Ascending aorta (tissue), 2 donors: Measurements from ENCODE around the gene RIT1. TPM values are rescaled to one million over a fixed set of nuclear protein-coding genes. Genes with fewer than 3 reads are reported as not detected.

ENCODE experiments used
- DNase-seq, 2 donors: peaks; one replicate each; pipeline ENCODE4 v3.0.0-alpha.2; 2019; ENCODE audit warnings: low spot score in 2 of 2
- H3K27ac ChIP-seq, 2 donors: fragments of 200-600 bp; sonication (generic); one replicate each; pipeline ENCODE4 v1.5.1; 2016 to 2017; ENCODE audit warnings: mild to moderate bottlenecking in 1 of 2
- H3K27me3 ChIP-seq: fragments of 200-600 bp; sonication (generic); one replicate; pipeline ENCODE4 v1.5.1; 2017
- H3K36me3 ChIP-seq, 2 donors: fragments of 200-600 bp; sonication (generic); one replicate each; pipeline ENCODE4 v1.5.1; 2016
- H3K4me1 ChIP-seq, 2 donors: fragments of 200-600 bp; sonication (generic); one replicate each; pipeline ENCODE4 v1.5.1; 2016 to 2017; ENCODE audit warnings: mild to moderate bottlenecking in 1 of 2
- H3K4me3 ChIP-seq, 2 donors: fragments of 200-600 bp; sonication (generic); one replicate each; pipeline ENCODE4 v1.5.1; 2016 to 2017; ENCODE audit warnings: mild to moderate bottlenecking in 1 of 2
- H3K9me3 ChIP-seq, 2 donors: fragments of 200-600 bp; sonication (generic); one replicate each; pipeline ENCODE4 v1.5.1; 2016
- intact Hi-C: fragments of 100-400 bp; cut with DNase I; formaldehyde crosslinking; loops from one replicate; pipeline ENCODE4 v1.15.1; 2023
- total RNA-seq: library from RNA; depleted of rRNA; stranded (reverse); fragments of >200 nt; gene quantifications from one replicate; pipeline ENCODE4 v1.1.0, GENCODE V29; 2016
- TF ChIP-seq, protein P1 (sequence below), 3 experiments: fragments of 200-600 bp in 2 of 3; fragments of 450-650 bp in 1 of 3; sonication (generic) in 2 of 3; IDR thresholded peaks; one replicate each; pipeline ENCODE4 v1.5.1; 2016 to 2019; ENCODE audit warnings: antibody characterized with exemption in 3 of 3, mild to moderate bottlenecking in 1 of 3, moderate library complexity in 1 of 3

The RIT1 gene
- total RNA-seq, 1 donor from 2014 or later = 17.1 TPM

GRCh38 chr1:155882766-155883165 lies 28.4 kb downstream of the RIT1 start:
- Histone ChIP-seq H3K36me3 (peaks cover 41 to 72% of the 10 kb centered on the region in 2 donors), H3K9me3 (no peaks in the 10 kb centered on the region), H3K27ac (no peak overlapping the region), H3K27me3 (no peaks in the 10 kb centered on the region), H3K4me1 (no peaks in the 10 kb centered on the region), H3K4me3 (no peak overlapping the region)
- no peak for DNase-seq
- TF ChIP-seq, protein P1, sequence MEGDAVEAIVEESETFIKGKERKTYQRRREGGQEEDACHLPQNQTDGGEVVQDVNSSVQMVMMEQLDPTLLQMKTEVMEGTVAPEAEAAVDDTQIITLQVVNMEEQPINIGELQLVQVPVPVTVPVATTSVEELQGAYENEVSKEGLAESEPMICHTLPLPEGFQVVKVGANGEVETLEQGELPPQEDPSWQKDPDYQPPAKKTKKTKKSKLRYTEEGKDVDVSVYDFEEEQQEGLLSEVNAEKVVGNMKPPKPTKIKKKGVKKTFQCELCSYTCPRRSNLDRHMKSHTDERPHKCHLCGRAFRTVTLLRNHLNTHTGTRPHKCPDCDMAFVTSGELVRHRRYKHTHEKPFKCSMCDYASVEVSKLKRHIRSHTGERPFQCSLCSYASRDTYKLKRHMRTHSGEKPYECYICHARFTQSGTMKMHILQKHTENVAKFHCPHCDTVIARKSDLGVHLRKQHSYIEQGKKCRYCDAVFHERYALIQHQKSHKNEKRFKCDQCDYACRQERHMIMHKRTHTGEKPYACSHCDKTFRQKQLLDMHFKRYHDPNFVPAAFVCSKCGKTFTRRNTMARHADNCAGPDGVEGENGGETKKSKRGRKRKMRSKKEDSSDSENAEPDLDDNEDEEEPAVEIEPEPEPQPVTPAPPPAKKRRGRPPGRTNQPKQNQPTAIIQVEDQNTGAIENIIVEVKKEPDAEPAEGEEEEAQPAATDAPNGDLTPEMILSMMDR (IDR thresholded peaks at IDR 0.05) = no peak
- intact Hi-C loops = no loop called here

DNA sequence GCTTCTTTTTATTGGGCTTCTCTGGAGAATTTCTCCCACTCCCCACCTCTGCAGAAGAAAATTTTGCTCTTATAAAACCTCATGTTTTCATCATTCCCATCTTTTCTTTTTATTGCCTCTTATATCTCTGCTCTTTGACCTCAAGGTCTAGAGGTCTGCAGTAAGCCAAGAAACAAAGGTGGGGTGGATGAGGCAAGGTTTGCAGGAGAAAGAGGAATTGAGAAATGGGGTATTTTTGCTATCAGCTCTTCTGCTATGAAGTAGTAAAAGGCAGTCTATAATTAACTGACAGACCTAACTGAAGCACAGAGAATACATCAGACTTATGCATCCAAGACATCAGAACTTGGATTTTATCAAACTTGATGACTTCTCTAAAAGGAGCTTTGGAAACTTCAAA lies 28.9 kb downstream of the RIT1 start:
- H3K9me3 ChIP-seq = no peaks in the 10 kb centered on the region
- H3K27me3 ChIP-seq = no peaks in the 10 kb centered on the region
- TF ChIP-seq, protein P1 (IDR thresholded peaks at IDR 0.05) = no peak
- H3K4me1 ChIP-seq = no peaks in the 10 kb centered on the region
- intact Hi-C loops = no loop called here
- DNase-seq = no peak
- no peak overlapping the region for H3K4me3 ChIP-seq
- peaks cover 41 to 71% of the 10 kb centered on the region in 2 donors for H3K36me3 ChIP-seq
- H3K27ac ChIP-seq = no peak overlapping the region

DNA sequence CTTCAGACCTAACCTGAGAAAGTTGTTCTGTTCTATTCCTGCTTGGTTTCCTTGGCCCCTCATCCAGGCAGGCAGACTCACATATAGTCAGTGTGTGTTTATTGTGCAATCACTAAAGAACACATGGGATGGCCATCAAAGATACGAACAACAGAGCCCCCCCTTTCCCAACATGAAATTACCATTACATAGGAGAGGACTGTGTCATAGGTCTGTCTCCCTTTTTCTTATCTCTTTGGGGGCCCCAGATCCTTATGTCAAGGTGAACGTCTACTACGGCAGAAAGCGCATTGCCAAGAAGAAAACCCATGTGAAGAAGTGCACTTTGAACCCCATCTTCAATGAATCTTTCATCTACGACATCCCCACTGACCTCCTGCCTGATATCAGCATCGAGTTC lies 30.2 kb downstream of the RIT1 start:
- H3K27me3 ChIP-seq = no peaks in the 10 kb centered on the region
- H3K27ac ChIP-seq = no peak overlapping the region
- no peak overlapping the region for H3K4me3 ChIP-seq
- TF ChIP-seq, protein P1 (IDR thresholded peaks at IDR 0.05) = no peak
- no peaks in the 10 kb centered on the region for H3K4me1 ChIP-seq
- intact Hi-C loops = no loop called here
- peaks cover 36 to 67% of the 10 kb centered on the region in 2 donors for H3K36me3 ChIP-seq
- no peak for DNase-seq
- no peaks in the 10 kb centered on the region for H3K9me3 ChIP-seq

- Histone ChIP-seq H3K36me3 (peaks cover 32 to 63% of the 10 kb centered on the region in 2 donors), H3K9me3 (no peaks in the 10 kb centered on the region), H3K27me3 (no peaks in the 10 kb centered on the region), H3K27ac (no peak overlapping the region), H3K4me3 (no peak overlapping the region), H3K4me1 (no peaks in the 10 kb centered on the region)
- intact Hi-C loops = no loop called here
- TF ChIP-seq, protein P1 (IDR thresholded peaks at IDR 0.05) = no peak
- DNase-seq = no peak
Observed at GRCh38 chr1:155880251-155880650, 30.9 kb downstream of the RIT1 start.

- intact Hi-C loops = no loop called here
- Histone ChIP-seq H3K4me1 (no peaks in the 10 kb centered on the region), H3K36me3 (peaks cover 29 to 53% of the 10 kb centered on the region in 2 donors), H3K27me3 (no peaks in the 10 kb centered on the region), H3K9me3 (no peaks in the 10 kb centered on the region), H3K4me3 (no peak overlapping the region), H3K27ac (no peak overlapping the region)
- DNase-seq = no peak
- TF ChIP-seq, protein P1 (IDR thresholded peaks at IDR 0.05) = no peak
Observed at GRCh38 chr1:155877945-155878344, 33.2 kb downstream of the RIT1 start.

DNA sequence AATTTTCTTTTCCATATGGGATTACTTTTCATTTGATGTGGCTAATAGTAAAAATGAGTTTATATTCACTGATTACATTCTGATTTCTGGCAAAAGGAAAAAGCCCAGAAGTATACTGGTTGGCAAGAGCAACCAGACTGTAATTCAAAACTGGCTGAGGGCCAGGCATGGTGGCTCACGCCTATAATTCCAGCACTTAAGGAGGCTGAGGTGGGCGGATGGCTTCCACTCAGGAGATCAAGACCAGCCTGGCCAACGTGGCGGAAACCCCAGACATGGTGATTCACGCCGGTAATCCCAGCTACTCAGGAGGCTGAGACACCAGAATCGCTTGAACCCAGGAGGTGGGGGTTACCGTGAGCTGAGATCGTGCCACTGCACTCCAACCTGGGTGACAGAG lies 37.3 kb downstream of the RIT1 start:
- no peaks in the 10 kb centered on the region for H3K9me3 ChIP-seq
- TF ChIP-seq, protein P1 (IDR thresholded peaks at IDR 0.05) = no peak
- H3K27me3 ChIP-seq = no peaks in the 10 kb centered on the region
- H3K36me3 ChIP-seq = peaks cover 8 to 36% of the 10 kb centered on the region in 2 donors
- peaks cover 2 to 12% of the 10 kb centered on the region in 2 donors for H3K4me1 ChIP-seq
- H3K4me3 ChIP-seq = no peak overlapping the region
- intact Hi-C loops = no loop called here
- H3K27ac ChIP-seq = no peak overlapping the region
- DNase-seq = no peak
